ENCODE results near the gene CES4A.

- no peak for TF ChIP-seq POLR2A (IDR thresholded peaks at IDR 0.05)
- no peak for TF ChIP-seq CTCF (IDR thresholded peaks at IDR 0.05)
Measured at GRCh38 chr16:66976746-66977145, 11.6 kb upstream of the CES4A start.
